H9 (cell line): ENCODE results near the gene ATP2C1. TPM values are rescaled to one million over a fixed set of nuclear protein-coding genes. Genes with fewer than 3 reads are reported as not detected.

Experiments
- DNase-seq: peaks from one replicate; pipeline ENCODE4 v3.0.0-alpha.2; 2017
- H2AFZ ChIP-seq: one replicate; pipeline ENCODE4 v1.6.1; 2013; ENCODE audit warnings: mild to moderate bottlenecking, low read length, control low read depth, moderate library complexity
- H2AK5ac ChIP-seq: 2 replicates; pipeline ENCODE4 v1.6.1; 2013; ENCODE audit warnings: low read length, control low read depth, mixed read lengths; ENCODE audit not compliant: insufficient read length
- H2BK120ac ChIP-seq: one replicate; pipeline ENCODE4 v1.6.1; 2013; ENCODE audit warnings: low read depth, mild to moderate bottlenecking, low read length, control low read depth, inconsistent platforms; ENCODE audit not compliant: poor library complexity, severe bottlenecking
- H2BK12ac ChIP-seq: 2 replicates; pipeline ENCODE4 v1.6.1; 2013; ENCODE audit warnings: low read length, control low read depth, mixed read lengths, low read depth; ENCODE audit not compliant: insufficient read length
- H2BK15ac ChIP-seq: 2 replicates; pipeline ENCODE4 v1.6.1; 2013; ENCODE audit warnings: low read depth, low read length, control low read depth
- H2BK20ac ChIP-seq: one replicate; pipeline ENCODE4 v1.6.1; 2013; ENCODE audit warnings: low read depth, mild to moderate bottlenecking, low read length, control low read depth, inconsistent platforms; ENCODE audit not compliant: poor library complexity, severe bottlenecking
- H2BK5ac ChIP-seq: 2 replicates; pipeline ENCODE4 v1.6.1; 2013; ENCODE audit warnings: low read length, control low read depth, mixed read lengths; ENCODE audit not compliant: insufficient read length
- H3K14ac ChIP-seq: 2 replicates; pipeline ENCODE4 v1.6.1; 2013; ENCODE audit warnings: low read length, control low read depth; ENCODE audit not compliant: insufficient read depth
- H3K18ac ChIP-seq: 2 replicates; pipeline ENCODE4 v1.6.1; 2013; ENCODE audit warnings: low read depth, mild to moderate bottlenecking, mixed read lengths, low read length, control low read depth; ENCODE audit not compliant: insufficient read length
- H3K23ac ChIP-seq: 2 replicates; pipeline ENCODE4 v1.6.1; 2013; ENCODE audit warnings: low read length, control low read depth, mixed read lengths, low read depth; ENCODE audit not compliant: insufficient read length
- H3K23me2 ChIP-seq: 2 replicates; pipeline ENCODE4 v1.6.1; 2013; ENCODE audit warnings: low read depth, mild to moderate bottlenecking, mixed read lengths, low read length, control low read depth; ENCODE audit not compliant: insufficient read length, poor library complexity, severe bottlenecking
- H3K27ac ChIP-seq: 2 replicates; pipeline ENCODE4 v1.5.1; 2013; ENCODE audit warnings: low read length, control low read depth, mixed read lengths, low read depth; ENCODE audit not compliant: insufficient read length
- H3K27me3 ChIP-seq: 2 replicates; pipeline ENCODE4 v1.6.1; 2013; ENCODE audit warnings: low read length, control low read depth, inconsistent platforms; ENCODE audit not compliant: insufficient read depth
- H3K4ac ChIP-seq: 2 replicates; pipeline ENCODE4 v1.6.1; 2013; ENCODE audit warnings: low read depth, mild to moderate bottlenecking, control low read depth, inconsistent platforms, low read length, moderate library complexity
- H3K4me1 ChIP-seq: 2 replicates; pipeline ENCODE4 v1.6.1; 2013; ENCODE audit warnings: low read length, control low read depth, inconsistent platforms; ENCODE audit not compliant: insufficient read depth
- H3K4me2 ChIP-seq: 2 replicates; pipeline ENCODE4 v1.6.1; 2013; ENCODE audit warnings: low read length, control low read depth, mixed read lengths; ENCODE audit not compliant: insufficient read length, insufficient read depth
- H3K56ac ChIP-seq: 2 replicates; pipeline ENCODE4 v1.6.1; 2013; ENCODE audit warnings: low read depth, mild to moderate bottlenecking, mixed read lengths, low read length, control low read depth; ENCODE audit not compliant: insufficient read length
- H3K79me1 ChIP-seq: 2 replicates; pipeline ENCODE4 v1.6.1; 2013; ENCODE audit warnings: low read depth, mild to moderate bottlenecking, moderate library complexity, low read length, control low read depth, inconsistent platforms; ENCODE audit not compliant: insufficient read depth, poor library complexity, severe bottlenecking
- H3K79me2 ChIP-seq: 2 replicates; pipeline ENCODE4 v1.6.1; 2013; ENCODE audit warnings: low read length, control low read depth, inconsistent platforms; ENCODE audit not compliant: insufficient read depth
- H3K9ac ChIP-seq: 2 replicates; pipeline ENCODE4 v1.6.1; 2013; ENCODE audit warnings: low read length, control low read depth, mixed read lengths; ENCODE audit not compliant: insufficient read length; ENCODE audit errors: extremely low read depth
- H3K9me3 ChIP-seq: one replicate; pipeline ENCODE4 v1.6.1; 2013; ENCODE audit warnings: low read depth, low read length, inconsistent platforms; ENCODE audit not compliant: control insufficient read depth
- H3T11ph ChIP-seq: one replicate; pipeline ENCODE4 v1.6.1; 2013; ENCODE audit warnings: mild to moderate bottlenecking, low read length, control low read depth, inconsistent platforms
- H4K20me1 ChIP-seq: one replicate; pipeline ENCODE4 v1.6.1; 2013; ENCODE audit not compliant: control insufficient read depth, insufficient read length, insufficient read depth
- H4K5ac ChIP-seq: 2 replicates; pipeline ENCODE4 v1.6.1; 2013; ENCODE audit warnings: low read depth, mild to moderate bottlenecking, mixed read lengths, low read length, control low read depth; ENCODE audit not compliant: insufficient read length
- H4K8ac ChIP-seq: replicated peaks from 2 replicates; pipeline ENCODE4 v1.6.1; 2013; ENCODE audit warnings: low read length, control low read depth, mixed read lengths, low read depth; ENCODE audit not compliant: insufficient read length
- H4K91ac ChIP-seq: 2 replicates; pipeline ENCODE4 v1.6.1; 2013; ENCODE audit warnings: low read depth, mild to moderate bottlenecking, moderate library complexity, mixed read lengths, low read length, control low read depth; ENCODE audit not compliant: insufficient read length
- H3K27ac Mint-ChIP-seq, 3 experiments: 2 replicates in 2 of 3; 3 replicates in 1 of 3; pipeline ENCODE4 v1.8.0; 2020 to 2021; ENCODE audit warnings: mixed read lengths in 3 of 3, mild to moderate bottlenecking in 1 of 3, moderate library complexity in 1 of 3
- H3K27me3 Mint-ChIP-seq: 2 replicates; pipeline ENCODE4 v1.8.0; 2021; ENCODE audit warnings: low read depth, mild to moderate bottlenecking, moderate library complexity, mixed read lengths
- H3K36me3 Mint-ChIP-seq, 3 experiments: 2 replicates in 2 of 3; 3 replicates in 1 of 3; pipeline ENCODE4 v1.8.0; 2020 to 2021; ENCODE audit warnings: low read depth in 3 of 3, mixed read lengths in 3 of 3; ENCODE audit not compliant: insufficient read depth in 1 of 3
- H3K4me1 Mint-ChIP-seq, 2 experiments: 2 replicates each; pipeline ENCODE4 v1.8.0; 2020; ENCODE audit warnings: mixed read lengths in 2 of 2
- H3K4me3 Mint-ChIP-seq, 2 experiments: 2 replicates in 1 of 2; 3 replicates in 1 of 2; pipeline ENCODE4 v1.8.0; 2020 to 2021; ENCODE audit warnings: mild to moderate bottlenecking in 2 of 2, mixed read lengths in 2 of 2, moderate library complexity in 1 of 2
- H3K9me3 Mint-ChIP-seq, 2 experiments: 2 replicates in 1 of 2; 3 replicates in 1 of 2; pipeline ENCODE4 v1.8.0; 2020; ENCODE audit warnings: mild to moderate bottlenecking in 2 of 2, mixed read lengths in 2 of 2, moderate library complexity in 1 of 2
- CTCF ChIP-seq: fragments of 200-600 bp; sonication (generic); conservative IDR thresholded peaks from 3 replicates; pipeline ENCODE4 v1.8.0; 2021; ENCODE audit warnings: antibody characterized with exemption, mild to moderate bottlenecking
- WGBS: extraction: QIAGEN DNeasy Blood & Tissue Kit; methylation state at CpG from one replicate; pipeline ENCODE4 v1.1.7; 2013; ENCODE audit warnings: missing lambda C conversion rate, low lambda C conversion rate, mixed read lengths; ENCODE audit not compliant: insufficient read length; ENCODE audit errors: extremely low coverage; 5-methylcytosine and 5-hydroxymethylcytosine counted together
- total RNA-seq: library from RNA; stranded (reverse); gene quantifications from 2 replicates; pipeline ENCODE4 v1.2.1, GENCODE V29; 2021

Gene ATP2C1
- total RNA-seq, 1 experiment from 2014 or later: 65.5 TPM

GRCh38 chr3:130903412-130903908 lies 9.6 kb downstream of the ATP2C1 start:
- H2AK5ac ChIP-seq: no peak overlapping the region
- H3K27me3 ChIP-seq: no peaks in the 10 kb centered on the region
- no peaks in the 10 kb centered on the region for H3K9me3 ChIP-seq
- no peak overlapping the region for H2BK5ac ChIP-seq
- no peak overlapping the region for H2BK120ac ChIP-seq
- peaks cover 12% of the 10 kb centered on the region; the same call in 1 of the 2 replicates for H3K79me2 ChIP-seq
- no peaks in the 10 kb centered on the region for H3K9me3 Mint-ChIP-seq
- H3K4me2 ChIP-seq: no peak overlapping the region
- no peak overlapping the region for H4K8ac ChIP-seq
- no peaks in the 10 kb centered on the region for H3K36me3 Mint-ChIP-seq
- no peak overlapping the region for H3K18ac ChIP-seq
- H3K9ac ChIP-seq: no peak overlapping the region
- H2AFZ ChIP-seq: no peak overlapping the region
- no peak overlapping the region for H4K5ac ChIP-seq
- no peak overlapping the region for H2BK20ac ChIP-seq
- H3K14ac ChIP-seq: no peak overlapping the region
- no peak overlapping the region for H3T11ph ChIP-seq
- H4K20me1 ChIP-seq: no peaks in the 10 kb centered on the region
- peaks cover 34 to 37% of the 10 kb centered on the region in 2 experiments for H3K4me1 Mint-ChIP-seq
- WGBS: no CpG with 5 or more reads among the region's 1 CpG
- no peaks in the 10 kb centered on the region for H3K79me1 ChIP-seq
- no peak overlapping the region for H4K91ac ChIP-seq
- H3K27me3 Mint-ChIP-seq: no peaks in the 10 kb centered on the region
- no peak overlapping the region for H3K4me3 Mint-ChIP-seq
- peaks cover 3% of the 10 kb centered on the region; the same call in 1 of the 2 replicates for H3K4me1 ChIP-seq
- H3K56ac ChIP-seq: no peak overlapping the region
- no peak for TF ChIP-seq CTCF
- H3K23ac ChIP-seq: no peak overlapping the region
- H3K27ac ChIP-seq: no peak overlapping the region
- DNase-seq: no peak
- no peak overlapping the region for H2BK15ac ChIP-seq
- H2BK12ac ChIP-seq: no peak overlapping the region
- H3K27ac Mint-ChIP-seq: no peak overlapping the region
- no peak overlapping the region for H3K4ac ChIP-seq
- H3K23me2 ChIP-seq: no peaks in the 10 kb centered on the region
